BLaER1 treated with 17β-estradiol and CSF1 and Interleukin-3, amounts not matched to agents 10 nM and 100 nM (cell line): Measurements from ENCODE around the gene NPSR1.
A peak's percentile ranks its signal among the peaks of the same experiment; 100 is the strongest.
"Not testable (repeated sequence)": the region's sequence is repeated elsewhere in the genome, so short reads cannot be mapped to it uniquely, and the experiment has no call there.

Experiments
- H3K27ac ChIP-seq, 11 experiments: shearing (Covaris generic); formaldehyde crosslinking; 2 replicates each; pipeline ENCODE4 v1.8.1; 2022
- H3K27me3 ChIP-seq, 11 experiments: shearing (Covaris generic); formaldehyde crosslinking; 2 replicates each; pipeline ENCODE4 v1.8.1; 2022
- H3K36me3 ChIP-seq, 11 experiments: shearing (Covaris generic); formaldehyde crosslinking; 2 replicates each; pipeline ENCODE4 v1.8.1; 2022
- H3K4me1 ChIP-seq, 10 experiments: shearing (Covaris generic); formaldehyde crosslinking; 2 replicates each; pipeline ENCODE4 v1.8.1; 2022
- H3K4me2 ChIP-seq, 11 experiments: shearing (Covaris generic); formaldehyde crosslinking; 2 replicates each; pipeline ENCODE4 v1.8.1; 2022
- H3K4me3 ChIP-seq, 10 experiments: shearing (Covaris generic); formaldehyde crosslinking; 2 replicates each; pipeline ENCODE4 v1.8.1; 2022
- H3K9ac ChIP-seq, 11 experiments: shearing (Covaris generic); formaldehyde crosslinking; 2 replicates each; pipeline ENCODE4 v1.8.1; 2022
- H3K9me3 ChIP-seq, 11 experiments: shearing (Covaris generic); formaldehyde crosslinking; replicated peaks in 1 of 11; 2 replicates each; pipeline ENCODE4 v1.8.1; 2022
- H4K20me1 ChIP-seq, 11 experiments: shearing (Covaris generic); formaldehyde crosslinking; 2 replicates each; pipeline ENCODE4 v1.8.1; 2022
- Cebpa-rat ChIP-seq, 11 experiments: shearing (Covaris generic); IDR thresholded peaks; 2 replicates each; pipeline ENCODE4 v1.8.1; 2022

The NPSR1 gene

GRCh38 chr7:34807548-34808340, 149.7 kb downstream of the NPSR1 start:
- Histone ChIP-seq H3K4me2 (peak overlapping the region in 7 of 11 experiments; percentile 39 to 67 (median 60); a peak in 13 of 22 replicates), H3K27ac (peak overlapping the region in 8 of 11 experiments; percentile 19 to 80 (median 64); a peak in 15 of 22 replicates), H4K20me1 (no peaks in the 10 kb centered on the region), H3K9ac (peak overlapping the region in 3 of 11 experiments; percentile 37 to 56 (median 49); a peak in 3 of 22 replicates), H3K27me3 (no peaks in the 10 kb centered on the region), H3K9me3 (peaks cover 0 to 15% (median 4%) of the 10 kb centered on the region in 11 experiments; a peak in 7 of 22 replicates), H3K36me3 (no peaks in the 10 kb centered on the region), H3K4me3 (no peak overlapping the region), H3K4me1 (peaks cover 0 to 18% (median 5%) of the 10 kb centered on the region in 10 experiments; a peak in 14 of 20 replicates)
- TF ChIP-seq Cebpa-rat (IDR thresholded peaks at IDR 0.05), result no peak

GRCh38 chr7:34814203-34814842, 156.3 kb downstream of the NPSR1 start:
- not testable (repeated sequence) for H4K20me1 ChIP-seq, H3K4me2 ChIP-seq, H3K4me3 ChIP-seq, H3K9ac ChIP-seq, H3K27ac ChIP-seq, H3K36me3 ChIP-seq, H3K27me3 ChIP-seq, H3K4me1 ChIP-seq
- peaks cover 0 to 15% (median 4%) of the 10 kb centered on the region in 11 experiments; a peak in 7 of 22 replicates for H3K9me3 ChIP-seq

GRCh38 chr7:34821932-34822558, 164.0 kb downstream of the NPSR1 start:
- no peak for TF ChIP-seq Cebpa-rat (IDR thresholded peaks at IDR 0.05)
- H3K9ac ChIP-seq, result no peak overlapping the region
- H3K4me1 ChIP-seq, result peaks cover 0 to 12% (median 8%) of the 10 kb centered on the region in 10 experiments; a peak in 12 of 20 replicates
- no peak overlapping the region for H3K4me2 ChIP-seq
- no peaks in the 10 kb centered on the region for H4K20me1 ChIP-seq
- H3K27me3 ChIP-seq, result no peaks in the 10 kb centered on the region
- no peaks in the 10 kb centered on the region for H3K36me3 ChIP-seq
- H3K9me3 ChIP-seq, result 0 out of 22 replicates have a peak, but pooled peaks cover 0 to 3% (median 0%) of the 10 kb centered on the region in 11 experiments
- H3K27ac ChIP-seq, result no peak overlapping the region
- no peak overlapping the region for H3K4me3 ChIP-seq

- H3K4me2 ChIP-seq, result no peak overlapping the region
- TF ChIP-seq Cebpa-rat (IDR thresholded peaks at IDR 0.05), result no peak
- no peak overlapping the region for H3K4me3 ChIP-seq
- no peak overlapping the region for H3K27ac ChIP-seq
- no peak overlapping the region for H3K9ac ChIP-seq
- no peaks in the 10 kb centered on the region for H3K27me3 ChIP-seq
- 0 out of 22 replicates have a peak, but pooled peaks cover 0 to 3% (median 0%) of the 10 kb centered on the region in 11 experiments for H3K9me3 ChIP-seq
- no peaks in the 10 kb centered on the region for H3K36me3 ChIP-seq
- no peaks in the 10 kb centered on the region for H4K20me1 ChIP-seq
- peaks cover 0 to 12% (median 8%) of the 10 kb centered on the region in 10 experiments; a peak in 12 of 20 replicates for H3K4me1 ChIP-seq
These were observed 165.7 kb downstream of the NPSR1 start for GRCh38 chr7:34823650-34824258.

- peak overlapping the region in 2 of 11 experiments; percentile 27 to 33; a peak in 3 of 22 replicates for H3K4me2 ChIP-seq
- H3K9ac ChIP-seq, result no peak overlapping the region
- H3K9me3 ChIP-seq, result no peaks in the 10 kb centered on the region
- no peaks in the 10 kb centered on the region for H3K27me3 ChIP-seq
- no peaks in the 10 kb centered on the region for H3K36me3 ChIP-seq
- H3K4me3 ChIP-seq, result no peak overlapping the region
- TF ChIP-seq Cebpa-rat (IDR thresholded peaks at IDR 0.05), result no peak
- no peak overlapping the region; a peak in 1 of 22 replicates for H3K27ac ChIP-seq
- H4K20me1 ChIP-seq, result no peaks in the 10 kb centered on the region
- H3K4me1 ChIP-seq, result peaks cover 0 to 12% (median 8%) of the 10 kb centered on the region in 10 experiments; a peak in 12 of 20 replicates
These were observed 167.2 kb downstream of the NPSR1 start for GRCh38 chr7:34825221-34825620.

GRCh38 chr7:34830390-34830789, 172.4 kb downstream of the NPSR1 start:
- no peak for TF ChIP-seq Cebpa-rat (IDR thresholded peaks at IDR 0.05)
- Histone ChIP-seq H3K9me3 (no peaks in the 10 kb centered on the region), H3K36me3 (no peaks in the 10 kb centered on the region), H3K27ac (no peak overlapping the region), H4K20me1 (no peaks in the 10 kb centered on the region), H3K9ac (no peak overlapping the region), H3K27me3 (no peaks in the 10 kb centered on the region), H3K4me2 (no peak overlapping the region), H3K4me3 (no peak overlapping the region), H3K4me1 (peaks cover 0 to 11% (median 8%) of the 10 kb centered on the region in 10 experiments; a peak in 12 of 20 replicates)

GRCh38 chr7:34831436-34831835, 173.4 kb downstream of the NPSR1 start:
- Histone ChIP-seq H3K27ac (no peak overlapping the region), H3K9me3 (no peaks in the 10 kb centered on the region), H3K27me3 (no peaks in the 10 kb centered on the region), H3K4me3 (no peak overlapping the region), H3K4me1 (peaks cover 0 to under 1% (median 0%) of the 10 kb centered on the region in 10 experiments; a peak in 3 of 20 replicates), H4K20me1 (no peaks in the 10 kb centered on the region), H3K4me2 (no peak overlapping the region), H3K36me3 (no peaks in the 10 kb centered on the region), H3K9ac (no peak overlapping the region)
- TF ChIP-seq Cebpa-rat (IDR thresholded peaks at IDR 0.05), result no peak

GRCh38 chr7:34832020-34832419, 174.0 kb downstream of the NPSR1 start:
- Histone ChIP-seq H3K4me2 (no peak overlapping the region), H3K9ac (no peak overlapping the region), H3K27me3 (no peaks in the 10 kb centered on the region), H3K27ac (no peak overlapping the region), H3K36me3 (no peaks in the 10 kb centered on the region), H3K9me3 (no peaks in the 10 kb centered on the region), H3K4me1 (peaks cover 0 to 3% (median 0%) of the 10 kb centered on the region in 10 experiments; a peak in 6 of 20 replicates), H4K20me1 (no peaks in the 10 kb centered on the region), H3K4me3 (no peak overlapping the region)
- TF ChIP-seq Cebpa-rat (IDR thresholded peaks at IDR 0.05), result no peak
